Loucy (cell line): ENCODE results near the gene DPF3.

ENCODE experiments used
- H2AFZ ChIP-seq: fragments of 200-600 bp; sonication (generic); 2 replicates; pipeline ENCODE4 v1.6.0; 2016; ENCODE audit warnings: antibody characterized with exemption, mild to moderate bottlenecking, low read length, moderate library complexity
- H3F3A ChIP-seq: fragments of 200-600 bp; 2 replicates; pipeline ENCODE4 v1.6.0; 2016; ENCODE audit warnings: antibody characterized with exemption, low read depth, mild to moderate bottlenecking
- H3K27me3 ChIP-seq: fragments of 200-600 bp; sonication (generic); 2 replicates; pipeline ENCODE4 v1.6.1; 2014; ENCODE audit warnings: low read length, mild to moderate bottlenecking; ENCODE audit not compliant: insufficient read depth, poor library complexity, severe bottlenecking
- H3K36me3 ChIP-seq: fragments of 200-600 bp; sonication (generic); 2 replicates; pipeline ENCODE4 v1.6.1; 2016; ENCODE audit warnings: low read length; ENCODE audit not compliant: insufficient read depth
- H3K4me1 ChIP-seq: fragments of 200-600 bp; sonication (generic); 2 replicates; pipeline ENCODE4 v1.5.1; 2014; ENCODE audit warnings: low read length, mild to moderate bottlenecking; ENCODE audit not compliant: insufficient read depth, poor library complexity, severe bottlenecking
- H3K4me2 ChIP-seq: fragments of 200-600 bp; sonication (generic); 2 replicates; pipeline ENCODE4 v1.6.0; 2014; ENCODE audit warnings: antibody characterized with exemption, low read length, low read depth, mild to moderate bottlenecking; ENCODE audit not compliant: poor library complexity, severe bottlenecking
- H3K4me3 ChIP-seq: fragments of 200-600 bp; sonication (generic); 2 replicates; pipeline ENCODE4 v1.5.1; 2014; ENCODE audit warnings: low read length, mild to moderate bottlenecking, mixed read lengths; ENCODE audit not compliant: poor library complexity, severe bottlenecking
- H3K79me2 ChIP-seq: fragments of 200-600 bp; sonication (generic); 2 replicates; pipeline ENCODE4 v1.6.1; 2014; ENCODE audit warnings: low read length; ENCODE audit not compliant: insufficient read depth
- H3K9ac ChIP-seq: fragments of 200-600 bp; sonication (generic); 2 replicates; pipeline ENCODE4 v1.6.0; 2014; ENCODE audit warnings: mild to moderate bottlenecking, low read depth, low read length, moderate library complexity; ENCODE audit not compliant: poor library complexity, severe bottlenecking
- H3K9me2 ChIP-seq: fragments of 200-600 bp; sonication (generic); replicated peaks from 2 replicates; pipeline ENCODE4 v1.6.1; 2016; ENCODE audit warnings: low read depth, low read length, mixed read lengths
- H3K9me3 ChIP-seq: fragments of 200-600 bp; sonication (generic); 2 replicates; pipeline ENCODE4 v1.6.1; 2014; ENCODE audit warnings: mild to moderate bottlenecking, antibody characterized with exemption, low read length, low read depth; ENCODE audit not compliant: insufficient read depth
- H4K20me1 ChIP-seq: fragments of 200-600 bp; sonication (generic); 2 replicates; pipeline ENCODE4 v1.6.0; 2014; ENCODE audit warnings: antibody characterized with exemption, low read length, mild to moderate bottlenecking; ENCODE audit not compliant: insufficient read depth, poor library complexity, severe bottlenecking
- EZH2phosphoT487 ChIP-seq: fragments of 200-600 bp; IDR thresholded peaks from 2 replicates; pipeline ENCODE4 v1.6.1; 2018; ENCODE audit warnings: antibody characterized with exemption, mild to moderate bottlenecking, moderate library complexity, borderline replicate concordance
- TF ChIP-seq, protein P1 (sequence below): fragments of 200-600 bp; sonication (generic); conservative IDR thresholded peaks from 2 replicates; pipeline ENCODE4 v1.5.1; 2014; ENCODE audit warnings: mild to moderate bottlenecking, antibody characterized with exemption, low read length

DPF3 gene

GRCh38 chr14:72845196-72845595 lies 48.7 kb downstream of the DPF3 start:
- Histone ChIP-seq H3K9ac (no peak overlapping the region), H4K20me1 (peaks cover 45% of the 10 kb centered on the region), H3K36me3 (peaks cover 45% of the 10 kb centered on the region; the same call in 1 of the 2 replicates), H3K79me2 (peaks cover 94% of the 10 kb centered on the region), H3K9me3 (no peaks in the 10 kb centered on the region), H3K4me2 (no peak overlapping the region), H2AFZ (no peak overlapping the region), H3K4me1 (peaks cover 3% of the 10 kb centered on the region), H3K27me3 (no peaks in the 10 kb centered on the region), H3F3A (no peaks in the 10 kb centered on the region), H3K9me2 (no peaks in the 10 kb centered on the region), H3K4me3 (no peak overlapping the region)
- TF ChIP-seq EZH2phosphoT487: no peak
- TF ChIP-seq, protein P1, sequence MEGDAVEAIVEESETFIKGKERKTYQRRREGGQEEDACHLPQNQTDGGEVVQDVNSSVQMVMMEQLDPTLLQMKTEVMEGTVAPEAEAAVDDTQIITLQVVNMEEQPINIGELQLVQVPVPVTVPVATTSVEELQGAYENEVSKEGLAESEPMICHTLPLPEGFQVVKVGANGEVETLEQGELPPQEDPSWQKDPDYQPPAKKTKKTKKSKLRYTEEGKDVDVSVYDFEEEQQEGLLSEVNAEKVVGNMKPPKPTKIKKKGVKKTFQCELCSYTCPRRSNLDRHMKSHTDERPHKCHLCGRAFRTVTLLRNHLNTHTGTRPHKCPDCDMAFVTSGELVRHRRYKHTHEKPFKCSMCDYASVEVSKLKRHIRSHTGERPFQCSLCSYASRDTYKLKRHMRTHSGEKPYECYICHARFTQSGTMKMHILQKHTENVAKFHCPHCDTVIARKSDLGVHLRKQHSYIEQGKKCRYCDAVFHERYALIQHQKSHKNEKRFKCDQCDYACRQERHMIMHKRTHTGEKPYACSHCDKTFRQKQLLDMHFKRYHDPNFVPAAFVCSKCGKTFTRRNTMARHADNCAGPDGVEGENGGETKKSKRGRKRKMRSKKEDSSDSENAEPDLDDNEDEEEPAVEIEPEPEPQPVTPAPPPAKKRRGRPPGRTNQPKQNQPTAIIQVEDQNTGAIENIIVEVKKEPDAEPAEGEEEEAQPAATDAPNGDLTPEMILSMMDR: no peak

- H3K27me3 ChIP-seq: no peaks in the 10 kb centered on the region
- TF ChIP-seq, protein P1: no peak
- no peak for TF ChIP-seq EZH2phosphoT487
Measured at GRCh38 chr14:72844524-72844923, 49.4 kb downstream of the DPF3 start.

GRCh38 chr14:72839753-72840607 lies 53.9 kb downstream of the DPF3 start:
- TF ChIP-seq, protein P1: no peak
- no peak for TF ChIP-seq EZH2phosphoT487
- H3K4me1 ChIP-seq: no peaks in the 10 kb centered on the region
- no peak overlapping the region for H3K9ac ChIP-seq
- H3K9me3 ChIP-seq: no peaks in the 10 kb centered on the region
- no peak overlapping the region for H3K4me3 ChIP-seq
- H3K79me2 ChIP-seq: peaks cover 97% of the 10 kb centered on the region
- H3K36me3 ChIP-seq: peaks cover 43% of the 10 kb centered on the region; the same call in 1 of the 2 replicates
- H2AFZ ChIP-seq: no peak overlapping the region
- H3F3A ChIP-seq: no peaks in the 10 kb centered on the region
- H3K4me2 ChIP-seq: no peak overlapping the region
- no peaks in the 10 kb centered on the region for H3K9me2 ChIP-seq
- H4K20me1 ChIP-seq: peaks cover 44% of the 10 kb centered on the region
- H3K27me3 ChIP-seq: no peaks in the 10 kb centered on the region

More at GRCh38 chr14:72844524-72844923, 49.4 kb downstream of the DPF3 start:
- peaks cover 48% of the 10 kb centered on the region for H4K20me1 ChIP-seq
- no peak overlapping the region for H3K9ac ChIP-seq
- peaks cover 45% of the 10 kb centered on the region; the same call in 1 of the 2 replicates for H3K36me3 ChIP-seq
- no peaks in the 10 kb centered on the region for H3F3A ChIP-seq
- H3K4me2 ChIP-seq: no peak overlapping the region
- no peaks in the 10 kb centered on the region for H3K9me3 ChIP-seq
- H2AFZ ChIP-seq: no peak overlapping the region
- no peak overlapping the region for H3K4me3 ChIP-seq
- peaks cover 94% of the 10 kb centered on the region for H3K79me2 ChIP-seq
- H3K4me1 ChIP-seq: no peaks in the 10 kb centered on the region
- H3K9me2 ChIP-seq: no peaks in the 10 kb centered on the region
